C4-2B (cell line): Measurements from ENCODE around the gene KLHL14.
"Not testable (repeated sequence)": the region's sequence is repeated elsewhere in the genome, so short reads cannot be mapped to it uniquely, and the experiment has no call there.

Experiments used
- H3K27ac ChIP-seq: fragments of 450-650 bp; 2 replicates; pipeline ENCODE4 v1.5.1; 2017
- CTCF ChIP-seq: fragments of 450-650 bp; conservative IDR thresholded peaks from 2 replicates; pipeline ENCODE4 v1.5.1; 2017; ENCODE audit warnings: mild to moderate bottlenecking
- ZFX ChIP-seq: fragments of 450-650 bp; IDR thresholded peaks from 2 replicates; pipeline ENCODE4 v1.6.1; 2017

Gene KLHL14

GRCh38 chr18:32674491-32674890, 98.3 kb downstream of the KLHL14 start:
- TF ChIP-seq CTCF (peak; percentile 47), ZFX (no peak)
- no peak overlapping the region for H3K27ac ChIP-seq

GRCh38 chr18:32672398-32672797, 100.4 kb downstream of the KLHL14 start:
- no peak overlapping the region for H3K27ac ChIP-seq
- TF ChIP-seq ZFX (no peak), CTCF (no peak)

GRCh38 chr18:32670727-32671126, 102.1 kb downstream of the KLHL14 start:
- no peak overlapping the region for H3K27ac ChIP-seq

GRCh38 chr18:32669549-32670165, 103.2 kb downstream of the KLHL14 start:
- TF ChIP-seq ZFX (no peak), CTCF (peak; percentile 28)
- H3K27ac ChIP-seq = no peak overlapping the region

More at GRCh38 chr18:32670727-32671126, 102.1 kb downstream of the KLHL14 start:
- TF ChIP-seq ZFX = no peak
- TF ChIP-seq CTCF = no peak

GRCh38 chr18:32668956-32669355, 103.9 kb downstream of the KLHL14 start:
- H3K27ac ChIP-seq = no peak overlapping the region
- TF ChIP-seq CTCF = no peak
- no peak for TF ChIP-seq ZFX

GRCh38 chr18:32661486-32662299, 111.1 kb downstream of the KLHL14 start:
- no peak overlapping the region for H3K27ac ChIP-seq
- TF ChIP-seq ZFX (no peak), CTCF (no peak)

- not testable (repeated sequence) for H3K27ac ChIP-seq
Measured at GRCh38 chr18:32654507-32654906, 118.3 kb downstream of the KLHL14 start.

GRCh38 chr18:32637659-32638058, 135.2 kb downstream of the KLHL14 start:
- not testable (repeated sequence) for H3K27ac ChIP-seq
